Upper lobe of left lung (tissue), 4 donors: ENCODE data around the gene CNOT11.

Experiments
- EP300 ChIP-seq, 4 donors: sonication (generic); formaldehyde crosslinking; IDR thresholded peaks; one replicate each; pipeline ENCODE4 v1.5.1; 2017; ENCODE audit warnings: antibody characterized with exemption in 4 of 4, control low read depth in 2 of 4
- POLR2A ChIP-seq, 4 donors: fragments of 450-650 bp; IDR thresholded peaks; one replicate each; pipeline ENCODE4 v1.5.1; 2016 to 2017; ENCODE audit warnings: antibody characterized with exemption in 4 of 4, mild to moderate bottlenecking in 2 of 4
- POLR2AphosphoS5 ChIP-seq, 2 donors: sonication (generic); formaldehyde crosslinking; IDR thresholded peaks; one replicate each; pipeline ENCODE4 v1.5.1; 2017; ENCODE audit warnings: antibody characterized with exemption in 2 of 2
- TF ChIP-seq, protein P1 (sequence below), 6 experiments: fragments of 450-650 bp in 4 of 6; fragments of 200-600 bp in 2 of 6; sonication (generic) in 2 of 6; IDR thresholded peaks; one replicate each; pipeline ENCODE4 v1.5.1; 2016 to 2019; ENCODE audit warnings: antibody characterized with exemption in 6 of 6

DNA sequence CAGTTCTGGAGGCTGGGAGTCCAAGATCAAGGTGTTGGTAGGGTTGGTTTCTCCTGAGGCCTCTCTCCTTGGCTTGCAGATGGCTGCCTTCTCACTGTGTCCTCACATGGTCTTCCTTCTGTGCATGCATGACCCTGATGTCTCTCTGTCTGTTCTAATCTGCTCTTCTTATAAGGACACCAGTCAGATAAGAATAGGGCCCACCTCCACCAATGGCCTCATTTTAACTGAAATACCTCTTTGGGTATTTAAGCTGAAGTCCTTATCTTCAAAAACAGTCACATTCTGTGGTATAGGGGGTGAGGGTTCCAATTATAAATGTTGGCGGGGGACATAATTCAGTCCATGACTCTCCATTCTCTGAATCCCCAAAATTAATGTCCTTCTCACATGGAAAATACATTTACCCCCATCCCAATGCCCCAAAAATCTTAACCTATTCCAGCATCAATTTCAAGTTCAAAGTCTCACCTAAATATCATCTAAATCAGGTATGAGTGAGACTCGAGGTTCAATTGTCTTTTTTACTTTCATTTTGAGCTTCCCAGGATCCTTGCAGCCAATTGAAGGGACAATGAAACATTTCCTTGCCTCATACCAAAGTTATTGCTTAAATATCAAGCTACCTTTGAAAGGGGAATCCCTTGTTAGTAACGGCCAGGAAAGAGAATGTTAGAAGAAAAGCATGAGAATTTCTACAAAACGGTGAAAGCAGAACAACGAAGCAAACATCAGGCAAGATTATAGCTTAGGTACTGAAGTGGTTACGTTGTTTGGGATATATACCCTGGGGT lies 20.6 kb upstream of the CNOT11 start:
- TF ChIP-seq POLR2A (IDR thresholded peaks at IDR 0.05) (no peak), POLR2AphosphoS5 (IDR thresholded peaks at IDR 0.05) (no peak), EP300 (IDR thresholded peaks at IDR 0.05) (no peak)
- TF ChIP-seq, protein P1, sequence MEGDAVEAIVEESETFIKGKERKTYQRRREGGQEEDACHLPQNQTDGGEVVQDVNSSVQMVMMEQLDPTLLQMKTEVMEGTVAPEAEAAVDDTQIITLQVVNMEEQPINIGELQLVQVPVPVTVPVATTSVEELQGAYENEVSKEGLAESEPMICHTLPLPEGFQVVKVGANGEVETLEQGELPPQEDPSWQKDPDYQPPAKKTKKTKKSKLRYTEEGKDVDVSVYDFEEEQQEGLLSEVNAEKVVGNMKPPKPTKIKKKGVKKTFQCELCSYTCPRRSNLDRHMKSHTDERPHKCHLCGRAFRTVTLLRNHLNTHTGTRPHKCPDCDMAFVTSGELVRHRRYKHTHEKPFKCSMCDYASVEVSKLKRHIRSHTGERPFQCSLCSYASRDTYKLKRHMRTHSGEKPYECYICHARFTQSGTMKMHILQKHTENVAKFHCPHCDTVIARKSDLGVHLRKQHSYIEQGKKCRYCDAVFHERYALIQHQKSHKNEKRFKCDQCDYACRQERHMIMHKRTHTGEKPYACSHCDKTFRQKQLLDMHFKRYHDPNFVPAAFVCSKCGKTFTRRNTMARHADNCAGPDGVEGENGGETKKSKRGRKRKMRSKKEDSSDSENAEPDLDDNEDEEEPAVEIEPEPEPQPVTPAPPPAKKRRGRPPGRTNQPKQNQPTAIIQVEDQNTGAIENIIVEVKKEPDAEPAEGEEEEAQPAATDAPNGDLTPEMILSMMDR (IDR thresholded peaks at IDR 0.05), result no peak
